Measurements from ENCODE around the gene TUSC2. TPM values are rescaled to one million over a fixed set of nuclear protein-coding genes. Genes with fewer than 3 reads are reported as not detected.

The TUSC2 gene
- total RNA-seq, 1 experiment from 2014 or later, result 35.3 TPM

- BruUV-seq (replicated peaks), result no TSS peak
- Histone ChIP-seq H3K27ac (ENCODE audit: low read length) (no peak within 1 kb of the TSS), H3K27me3 (ENCODE audit: control insufficient read depth, insufficient read depth, low read length) (no peaks in the 10 kb centered on the region), H3K4me1 (ENCODE audit: control insufficient read depth, insufficient read depth, low read length) (peaks cover 3% of the 10 kb centered on the region), H3K4me3 (ENCODE audit: low read depth in 2 of 2, low read length in 2 of 2) (no peak within 1 kb of the TSS), H3K9me3 (ENCODE audit: control insufficient read depth, insufficient read depth, low read depth, low read length) (no peaks in the 10 kb centered on the region), H3K36me3 (ENCODE audit: control insufficient read depth, insufficient read depth, low read length) (no peaks in the 10 kb centered on the region)
- DNase-seq (ENCODE audit: low read depth, low spot score) (no peak), ATAC-seq (no peak)
- TF ChIP-seq TCF7L2 (IDR thresholded peaks at IDR 0.05; ENCODE audit: low read depth, low read length) (no peak), POLR2AphosphoS5 (IDR thresholded peaks at IDR 0.05; ENCODE audit: low read depth, low read length) (no peak), CTCF (IDR thresholded peaks at IDR 0.05) (no peak; the same call in 1 of the 2 replicates), SIN3A (IDR thresholded peaks at IDR 0.05; ENCODE audit: borderline replicate concordance, insufficient read depth, low read depth, low read length) (no peak), REST (IDR thresholded peaks at IDR 0.05; ENCODE audit: insufficient read depth in 1 of 2, low read depth in 2 of 2, low read length in 1 of 2) (no peak)
- intact Hi-C loops (cut with micrococcal nuclease; ENCODE audit: unreplicated experiment), result no loop called here
- in situ Hi-C loops (cut with HindIII; ENCODE audit: low pct_unique_long_range_greater_than_20kb, low sequenced_read_pairs), result no loop called here
- CTCF ChIA-PET, result no interaction called here
- POLR2A ChIA-PET, result no interaction called here
These were observed 24.8 kb downstream of the TUSC2 start, which contains the start of gene HYAL1 for GRCh38 chr3:50303013-50303815. Gene HYAL1, minus strand, starts transcription at chr3:50303574. Its CDS starts 618 bp downstream, at chr3:50302956.

- CTCF ChIA-PET, result no interaction called here
- BruUV-seq (replicated peaks), result no TSS peak
- ATAC-seq, result no peak
These were observed 25.7 kb downstream of the TUSC2 start for GRCh38 chr3:50302095-50303012.

More at GRCh38 chr3:50302095-50303012, 25.7 kb downstream of the TUSC2 start:
- in situ Hi-C loops (cut with HindIII; ENCODE audit: low pct_unique_long_range_greater_than_20kb, low sequenced_read_pairs) (no loop called here), intact Hi-C loops (cut with micrococcal nuclease; ENCODE audit: unreplicated experiment) (no loop called here)
- no peak for DNase-seq (ENCODE audit: low read depth, low spot score)
- Histone ChIP-seq H3K36me3 (ENCODE audit: control insufficient read depth, insufficient read depth, low read length) (no peaks in the 10 kb centered on the region), H3K4me1 (ENCODE audit: control insufficient read depth, insufficient read depth, low read length) (peaks cover 4% of the 10 kb centered on the region), H3K27me3 (ENCODE audit: control insufficient read depth, insufficient read depth, low read length) (no peaks in the 10 kb centered on the region), H3K4me3 (ENCODE audit: low read depth in 2 of 2, low read length in 2 of 2) (no peak overlapping the region), H3K27ac (ENCODE audit: low read length) (no peak overlapping the region), H3K9me3 (ENCODE audit: control insufficient read depth, insufficient read depth, low read depth, low read length) (no peaks in the 10 kb centered on the region)
- TF ChIP-seq REST (IDR thresholded peaks at IDR 0.05; ENCODE audit: insufficient read depth in 1 of 2, low read depth in 2 of 2, low read length in 1 of 2) (no peak), SIN3A (IDR thresholded peaks at IDR 0.05; ENCODE audit: borderline replicate concordance, insufficient read depth, low read depth, low read length) (no peak), TCF7L2 (IDR thresholded peaks at IDR 0.05; ENCODE audit: low read depth, low read length) (no peak), POLR2AphosphoS5 (IDR thresholded peaks at IDR 0.05; ENCODE audit: low read depth, low read length) (no peak), CTCF (IDR thresholded peaks at IDR 0.05) (no peak)
- POLR2A ChIA-PET, result no interaction called here

Data from Panc1 (cell line).